GM21390 (cell line): ENCODE measurements around the gene B3GALNT2.
"Not testable (repeated sequence)": the region's sequence is repeated elsewhere in the genome, so short reads cannot be mapped to it uniquely, and the experiment has no call there.

Source experiments
- ATAC-seq: cut with Tn5 transposase; IDR thresholded peaks from one replicate; pipeline ENCODE4 v1.9.1; 2021; ENCODE audit not compliant: unreplicated experiment

B3GALNT2 gene

GRCh38 chr1:235504494-235505222, 406 bp upstream of the B3GALNT2 start:
- ATAC-seq, result peak; percentile 74

- peak; percentile 14 for ATAC-seq
Measured at GRCh38 chr1:235503403-235504121, 690 bp downstream of the B3GALNT2 start.

- ATAC-seq, result no peak
Measured at GRCh38 chr1:235502601-235503402, 1.4 kb downstream of the B3GALNT2 start.

GRCh38 chr1:235500971-235501540, 3.2 kb downstream of the B3GALNT2 start:
- no peak for ATAC-seq

- ATAC-seq, result no peak
Measured at GRCh38 chr1:235495551-235495950, 8.7 kb downstream of the B3GALNT2 start.

- no peak for ATAC-seq
Measured at GRCh38 chr1:235495030-235495429, 9.2 kb downstream of the B3GALNT2 start.

GRCh38 chr1:235494531-235494930, 9.7 kb downstream of the B3GALNT2 start:
- ATAC-seq, result no peak

- ATAC-seq, result no peak
Measured at GRCh38 chr1:235491644-235492043, 12.6 kb downstream of the B3GALNT2 start.

- ATAC-seq, result no peak
Measured at GRCh38 chr1:235486321-235486720, 17.9 kb downstream of the B3GALNT2 start.

- no peak for ATAC-seq
Measured at GRCh38 chr1:235485558-235485957, 18.7 kb downstream of the B3GALNT2 start.

GRCh38 chr1:235483090-235483489, 21.2 kb downstream of the B3GALNT2 start:
- ATAC-seq, result no peak

GRCh38 chr1:235473806-235474205, 30.4 kb downstream of the B3GALNT2 start:
- ATAC-seq, result no peak

GRCh38 chr1:235470741-235471439, 33.4 kb downstream of the B3GALNT2 start:
- no peak for ATAC-seq

- ATAC-seq, result not testable (repeated sequence)
Measured at GRCh38 chr1:235469897-235470296, 34.4 kb downstream of the B3GALNT2 start.

GRCh38 chr1:235468970-235469369, 35.3 kb downstream of the B3GALNT2 start:
- no peak for ATAC-seq

- ATAC-seq, result no peak
Measured at GRCh38 chr1:235468004-235468403, 36.2 kb downstream of the B3GALNT2 start.

GRCh38 chr1:235465066-235465465, 39.2 kb downstream of the B3GALNT2 start:
- ATAC-seq, result no peak

GRCh38 chr1:235462832-235463231, 41.4 kb downstream of the B3GALNT2 start:
- not testable (repeated sequence) for ATAC-seq

GRCh38 chr1:235461954-235462353, 42.3 kb downstream of the B3GALNT2 start:
- ATAC-seq, result no peak

GRCh38 chr1:235460770-235461169, 43.5 kb downstream of the B3GALNT2 start:
- no peak for ATAC-seq

GRCh38 chr1:235457856-235458255, 46.4 kb downstream of the B3GALNT2 start:
- ATAC-seq, result not testable (repeated sequence)
